DOHH2 (cell line): ENCODE data around the gene AFG1L.

Source experiments
- H3F3A ChIP-seq: fragments of 200-600 bp; sonication (generic), shearing (Covaris generic); 2 replicates; pipeline ENCODE4 v1.6.0; 2016; ENCODE audit warnings: antibody characterized with exemption, mild to moderate bottlenecking; ENCODE audit not compliant: control insufficient read depth, insufficient read depth
- H3K27ac ChIP-seq: fragments of 200-600 bp; sonication (generic); 2 replicates; pipeline ENCODE4 v1.5.1; 2014; ENCODE audit warnings: low read depth, mild to moderate bottlenecking, low read length, moderate library complexity
- H3K27me3 ChIP-seq: fragments of 200-600 bp; sonication (generic); 2 replicates; pipeline ENCODE4 v1.6.1; 2014; ENCODE audit warnings: mild to moderate bottlenecking, low read length, mixed read lengths; ENCODE audit not compliant: control insufficient read depth
- H3K36me3 ChIP-seq: fragments of 200-600 bp; sonication (generic); 2 replicates; pipeline ENCODE4 v1.6.1; 2014; ENCODE audit warnings: mild to moderate bottlenecking, low read length, moderate library complexity, mixed read lengths; ENCODE audit not compliant: control insufficient read depth
- H3K4me1 ChIP-seq: fragments of 200-600 bp; sonication (generic); 2 replicates; pipeline ENCODE4 v1.6.1; 2014; ENCODE audit warnings: mild to moderate bottlenecking, low read length, mixed read lengths; ENCODE audit not compliant: control insufficient read depth
- H3K4me2 ChIP-seq: fragments of 200-600 bp; sonication (generic); 2 replicates; pipeline ENCODE4 v1.6.0; 2014; ENCODE audit warnings: mild to moderate bottlenecking, low read length, moderate library complexity
- H3K4me3 ChIP-seq: fragments of 200-600 bp; sonication (generic); 2 replicates; pipeline ENCODE4 v1.5.1; 2014; ENCODE audit warnings: mild to moderate bottlenecking, low read length, mixed read lengths
- H3K79me2 ChIP-seq: fragments of 200-600 bp; sonication (generic); 2 replicates; pipeline ENCODE4 v1.6.1; 2014; ENCODE audit warnings: mild to moderate bottlenecking, low read length, mixed read lengths; ENCODE audit not compliant: control insufficient read depth
- H3K9me2 ChIP-seq: fragments of 200-600 bp; sonication (generic); replicated peaks from 2 replicates; pipeline ENCODE4 v1.6.1; 2014; ENCODE audit warnings: mild to moderate bottlenecking, low read length, mixed read lengths; ENCODE audit not compliant: control insufficient read depth
- H3K9me3 ChIP-seq: fragments of 200-600 bp; sonication (generic); 2 replicates; pipeline ENCODE4 v1.6.1; 2014; ENCODE audit warnings: antibody characterized with exemption, low read length, mixed read lengths; ENCODE audit not compliant: control insufficient read depth, insufficient read depth
- H4K20me1 ChIP-seq: fragments of 200-600 bp; sonication (generic); 2 replicates; pipeline ENCODE4 v1.6.0; 2014; ENCODE audit warnings: low read depth, mild to moderate bottlenecking, antibody characterized with exemption, low read length, moderate library complexity; ENCODE audit not compliant: control insufficient read depth, insufficient read depth
- CTCF ChIP-seq: fragments of 200-600 bp; sonication (generic); IDR thresholded peaks from one replicate; pipeline ENCODE4 v1.5.1; 2014; ENCODE audit warnings: antibody characterized with exemption, mild to moderate bottlenecking, low read depth, low read length; ENCODE audit not compliant: poor library complexity, severe bottlenecking
- EZH2phosphoT487 ChIP-seq: fragments of 200-600 bp; sonication (generic); IDR thresholded peaks from 2 replicates; pipeline ENCODE4 v1.6.1; 2017; ENCODE audit warnings: borderline replicate concordance, mild to moderate bottlenecking, antibody characterized with exemption, low read length, moderate library complexity, mixed read lengths

AFG1L gene

DNA sequence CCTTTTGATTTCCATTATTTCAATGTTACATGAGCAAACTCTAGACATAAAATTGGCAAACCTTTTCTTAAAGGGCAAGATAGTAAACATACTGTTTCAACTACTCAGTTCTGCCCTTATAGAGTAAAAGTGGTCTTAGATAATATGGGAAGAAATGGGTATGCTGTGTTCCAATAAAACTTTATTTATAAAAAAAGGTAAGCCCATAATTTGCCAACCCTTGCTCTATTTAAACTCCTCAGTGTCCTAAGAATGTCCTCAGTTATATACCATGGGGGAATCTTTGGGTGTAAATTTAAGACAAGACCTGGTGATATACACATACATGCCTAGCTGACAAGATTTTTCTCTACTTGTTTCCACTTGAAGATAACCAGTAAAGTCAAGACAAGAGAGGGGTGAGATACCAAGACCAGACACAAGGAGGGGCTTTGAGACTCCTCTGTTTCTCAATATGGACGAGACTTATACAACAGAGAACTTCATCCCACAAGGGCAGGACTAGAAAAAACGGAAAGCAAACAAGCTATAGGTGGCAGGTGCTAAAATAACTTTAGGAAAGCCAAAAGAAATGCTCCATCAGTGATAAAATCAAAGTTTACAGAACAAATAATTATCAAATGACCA is 44.5 kb upstream of the AFG1L start:
- Histone ChIP-seq H3K4me2 (no peak overlapping the region), H3K36me3 (peaks cover 30% of the 10 kb centered on the region), H3K27ac (no peak overlapping the region), H3K9me3 (no peaks in the 10 kb centered on the region), H3F3A (no peaks in the 10 kb centered on the region), H3K4me1 (peaks cover 16% of the 10 kb centered on the region), H3K4me3 (no peak overlapping the region), H3K27me3 (no peaks in the 10 kb centered on the region), H4K20me1 (peaks cover 9% of the 10 kb centered on the region; the same call in 1 of the 2 replicates), H3K9me2 (no peaks in the 10 kb centered on the region), H3K79me2 (peaks cover 89% of the 10 kb centered on the region)
- peak; percentile 54 for TF ChIP-seq CTCF
- no peak for TF ChIP-seq EZH2phosphoT487

- Histone ChIP-seq H3K4me1 (peaks cover 22% of the 10 kb centered on the region), H3K27ac (no peak overlapping the region), H3K79me2 (peaks cover 97% of the 10 kb centered on the region), H3F3A (no peaks in the 10 kb centered on the region), H3K36me3 (peaks cover 36% of the 10 kb centered on the region), H3K9me3 (no peaks in the 10 kb centered on the region), H3K27me3 (no peaks in the 10 kb centered on the region), H4K20me1 (peaks cover 9% of the 10 kb centered on the region; the same call in 1 of the 2 replicates), H3K4me3 (no peak overlapping the region), H3K9me2 (no peaks in the 10 kb centered on the region), H3K4me2 (no peak overlapping the region)
- no peak for TF ChIP-seq EZH2phosphoT487
- TF ChIP-seq CTCF, result no peak
These were observed 43.6 kb upstream of the AFG1L start for GRCh38 chr6:108251252-108251651.

- Histone ChIP-seq H3K4me2 (no peak overlapping the region), H4K20me1 (peaks cover 9% of the 10 kb centered on the region; the same call in 1 of the 2 replicates), H3K9me2 (no peaks in the 10 kb centered on the region), H3K79me2 (peaks cover 98% of the 10 kb centered on the region), H3K4me1 (peaks cover 30% of the 10 kb centered on the region), H3K9me3 (no peaks in the 10 kb centered on the region), H3K36me3 (peaks cover 41% of the 10 kb centered on the region), H3K27ac (no peak overlapping the region), H3F3A (no peaks in the 10 kb centered on the region), H3K27me3 (no peaks in the 10 kb centered on the region), H3K4me3 (no peak overlapping the region)
- no peak for TF ChIP-seq CTCF
- no peak for TF ChIP-seq EZH2phosphoT487
These were observed 42.8 kb upstream of the AFG1L start for GRCh38 chr6:108252055-108252454.
